ENCODE measurements around the gene TSPAN9.

DNA sequence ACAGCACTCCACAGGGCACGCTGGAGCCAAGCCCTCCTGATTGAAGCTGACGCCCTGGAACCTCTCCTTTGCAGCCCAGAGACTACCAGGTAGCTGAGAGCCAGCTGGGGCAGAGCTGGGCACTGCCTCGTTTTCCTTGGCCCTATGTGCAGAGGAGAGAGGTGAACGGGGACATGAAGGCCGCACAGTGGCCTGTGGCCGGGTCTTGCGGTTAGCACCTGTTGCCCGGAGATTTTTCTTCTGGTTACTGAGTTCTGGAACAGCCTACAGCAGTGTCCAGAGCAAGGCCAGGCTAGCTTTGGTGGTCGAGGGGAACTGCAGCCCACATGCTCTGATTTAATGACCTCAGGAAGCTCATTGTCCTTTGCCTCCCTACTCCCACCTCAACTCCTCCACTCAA, 212.5 kb downstream of the TSPAN9 start:
- no peak for TF ChIP-seq EZH2 (IDR thresholded peaks at IDR 0.05; ENCODE audit: borderline replicate concordance, low read length)
- TF ChIP-seq CTCF (IDR thresholded peaks at IDR 0.05; ENCODE audit: low read length), result no peak

Measured in OCI-LY1 (cell line).